Transverse colon (tissue), 4 donors: ENCODE data around the gene GGPS1.

Experiments used
- CTCF ChIP-seq, 5 experiments: fragments of 200-600 bp in 3 of 5; fragments of 450-650 bp in 2 of 5; sonication (generic) in 3 of 5; IDR thresholded peaks; 1 replicate in 2 of 5; 2 replicates in 3 of 5; pipeline ENCODE4 v1.5.1; 2016 to 2017; ENCODE audit warnings: antibody characterized with exemption in 5 of 5, inconsistent platforms in 3 of 5, mild to moderate bottlenecking in 2 of 5, moderate library complexity in 1 of 5
- POLR2A ChIP-seq: fragments of 450-650 bp; IDR thresholded peaks from one replicate; pipeline ENCODE4 v1.6.1; 2016; ENCODE audit warnings: antibody characterized with exemption, mild to moderate bottlenecking, moderate library complexity
- POLR2AphosphoS5 ChIP-seq, 3 donors: sonication (generic); formaldehyde crosslinking; IDR thresholded peaks; one replicate each; pipeline ENCODE4 v1.6.1; 2016; ENCODE audit warnings: antibody characterized with exemption in 3 of 3

- no peak for TF ChIP-seq POLR2AphosphoS5 (IDR thresholded peaks at IDR 0.05)
- no peak for TF ChIP-seq CTCF (IDR thresholded peaks at IDR 0.05)
- TF ChIP-seq POLR2A, result no peak
These were observed 35.6 kb upstream of the GGPS1 start for GRCh38 chr1:235292790-235293189.
